ENCODE data around the gene SBSN.

SBSN gene

GRCh38 chr19:35561436-35561835 lies 33.3 kb upstream of the SBSN start:
- Histone ChIP-seq H3K27me3 (peaks cover 0 to 6% (median 0%) of the 10 kb centered on the region in 11 experiments; a peak in 4 of 22 replicates), H3K4me1 (peaks cover 14 to 24% (median 18%) of the 10 kb centered on the region in 10 experiments), H3K27ac (no peak overlapping the region), H3K36me3 (no peaks in the 10 kb centered on the region), H4K20me1 (peaks cover 0 to 17% (median 0%) of the 10 kb centered on the region in 11 experiments; a peak in 5 of 22 replicates), H3K4me3 (no peak overlapping the region), H3K4me2 (no peak overlapping the region), H3K9ac (no peak overlapping the region), H3K9me3 (replicated peaks in 1 of 11) (no peaks in the 10 kb centered on the region)
- TF ChIP-seq Cebpa-rat (IDR thresholded peaks at IDR 0.05), result no peak

- H3K36me3 ChIP-seq, result no peaks in the 10 kb centered on the region
- H3K27me3 ChIP-seq, result peaks cover 0 to 6% (median 0%) of the 10 kb centered on the region in 11 experiments; a peak in 4 of 22 replicates
These were observed 32.6 kb upstream of the SBSN start for GRCh38 chr19:35560677-35561076.

GRCh38 chr19:35560271-35560670 lies 32.2 kb upstream of the SBSN start:
- H4K20me1 ChIP-seq, result peaks cover 0 to 17% (median 0%) of the 10 kb centered on the region in 11 experiments; a peak in 5 of 22 replicates
- no peaks in the 10 kb centered on the region for H3K36me3 ChIP-seq
- H3K27ac ChIP-seq, result no peak overlapping the region
- no peak overlapping the region for H3K4me3 ChIP-seq
- TF ChIP-seq Cebpa-rat (IDR thresholded peaks at IDR 0.05), result no peak
- peaks cover 0 to 6% (median 0%) of the 10 kb centered on the region in 11 experiments; a peak in 4 of 22 replicates for H3K27me3 ChIP-seq
- H3K4me2 ChIP-seq, result no peak overlapping the region
- H3K9me3 ChIP-seq (replicated peaks in 1 of 11), result no peaks in the 10 kb centered on the region
- H3K9ac ChIP-seq, result no peak overlapping the region
- H3K4me1 ChIP-seq, result peaks cover 14 to 25% (median 19%) of the 10 kb centered on the region in 10 experiments

More at GRCh38 chr19:35560677-35561076, 32.6 kb upstream of the SBSN start:
- no peak overlapping the region for H3K4me3 ChIP-seq
- peaks cover 14 to 24% (median 19%) of the 10 kb centered on the region in 10 experiments for H3K4me1 ChIP-seq
- no peaks in the 10 kb centered on the region for H3K9me3 ChIP-seq (replicated peaks in 1 of 11)
- no peak for TF ChIP-seq Cebpa-rat (IDR thresholded peaks at IDR 0.05)
- no peak overlapping the region for H3K27ac ChIP-seq
- peaks cover 0 to 17% (median 0%) of the 10 kb centered on the region in 11 experiments; a peak in 5 of 22 replicates for H4K20me1 ChIP-seq
- H3K4me2 ChIP-seq, result no peak overlapping the region
- no peak overlapping the region for H3K9ac ChIP-seq

- TF ChIP-seq Cebpa-rat (IDR thresholded peaks at IDR 0.05), result no peak
- H3K4me1 ChIP-seq, result peaks cover 14 to 25% (median 19%) of the 10 kb centered on the region in 10 experiments
- no peak overlapping the region for H3K4me3 ChIP-seq
- no peaks in the 10 kb centered on the region for H3K9me3 ChIP-seq (replicated peaks in 1 of 11)
- H3K4me2 ChIP-seq, result peak overlapping the region in 6 of 11 experiments; percentile 57 to 82 (median 76); a peak in 6 of 22 replicates
- no peak overlapping the region for H3K9ac ChIP-seq
- H3K36me3 ChIP-seq, result no peaks in the 10 kb centered on the region
- H3K27ac ChIP-seq, result no peak overlapping the region
- peaks cover 0 to 6% (median 0%) of the 10 kb centered on the region in 11 experiments; a peak in 4 of 22 replicates for H3K27me3 ChIP-seq
- peaks cover 0 to 17% (median 0%) of the 10 kb centered on the region in 11 experiments; a peak in 5 of 22 replicates for H4K20me1 ChIP-seq
These were observed 31.7 kb upstream of the SBSN start for GRCh38 chr19:35559781-35560180.

- peaks cover 14 to 25% (median 19%) of the 10 kb centered on the region in 10 experiments for H3K4me1 ChIP-seq
- TF ChIP-seq Cebpa-rat (IDR thresholded peaks at IDR 0.05), result no peak
- H3K9me3 ChIP-seq (replicated peaks in 1 of 11), result no peaks in the 10 kb centered on the region
- peaks cover 0 to 17% (median 0%) of the 10 kb centered on the region in 11 experiments; a peak in 5 of 22 replicates for H4K20me1 ChIP-seq
- H3K27me3 ChIP-seq, result peaks cover 0 to 6% (median 0%) of the 10 kb centered on the region in 11 experiments; a peak in 4 of 22 replicates
- peak overlapping the region; percentile 57 to 84 (median 78) for H3K4me2 ChIP-seq
- no peak overlapping the region for H3K4me3 ChIP-seq
- no peak overlapping the region for H3K9ac ChIP-seq
- H3K27ac ChIP-seq, result no peak overlapping the region
- H3K36me3 ChIP-seq, result no peaks in the 10 kb centered on the region
These were observed 31.2 kb upstream of the SBSN start for GRCh38 chr19:35559281-35559659.

- Histone ChIP-seq H3K4me1 (peaks cover 14 to 25% (median 19%) of the 10 kb centered on the region in 10 experiments), H3K9me3 (replicated peaks in 1 of 11) (no peaks in the 10 kb centered on the region), H3K4me3 (peak overlapping the region in 3 of 10 experiments; percentile 31 to 58 (median 37); a peak in 4 of 20 replicates), H3K27ac (no peak overlapping the region), H3K36me3 (no peaks in the 10 kb centered on the region), H3K9ac (no peak overlapping the region), H4K20me1 (peaks cover 0 to 22% (median 0%) of the 10 kb centered on the region in 11 experiments; a peak in 6 of 22 replicates), H3K4me2 (peak overlapping the region; percentile 57 to 84 (median 78)), H3K27me3 (peaks cover 0 to 6% (median 0%) of the 10 kb centered on the region in 11 experiments; a peak in 4 of 22 replicates)
- no peak for TF ChIP-seq Cebpa-rat (IDR thresholded peaks at IDR 0.05)
These were observed 30.5 kb upstream of the SBSN start for GRCh38 chr19:35558400-35559280.

- Histone ChIP-seq H3K4me2 (peak overlapping the region; percentile 57 to 84 (median 78)), H3K36me3 (no peaks in the 10 kb centered on the region), H3K27me3 (peaks cover 0 to 6% (median 0%) of the 10 kb centered on the region in 11 experiments; a peak in 4 of 22 replicates), H3K4me1 (peaks cover 14 to 25% (median 19%) of the 10 kb centered on the region in 10 experiments), H3K4me3 (peak overlapping the region in 8 of 10 experiments; percentile 21 to 58 (median 36); a peak in 9 of 20 replicates), H3K9me3 (replicated peaks in 1 of 11) (no peaks in the 10 kb centered on the region), H4K20me1 (peaks cover 0 to 28% (median 0%) of the 10 kb centered on the region in 11 experiments; a peak in 6 of 22 replicates), H3K27ac (no peak overlapping the region), H3K9ac (no peak overlapping the region)
- TF ChIP-seq Cebpa-rat (IDR thresholded peaks at IDR 0.05), result no peak
These were observed 29.7 kb upstream of the SBSN start for GRCh38 chr19:35557539-35558399.

GRCh38 chr19:35556846-35557538 lies 28.9 kb upstream of the SBSN start:
- H3K36me3 ChIP-seq, result no peaks in the 10 kb centered on the region
- no peak overlapping the region for H3K27ac ChIP-seq
- H3K27me3 ChIP-seq, result peaks cover 0 to 6% (median 0%) of the 10 kb centered on the region in 11 experiments; a peak in 4 of 22 replicates
- TF ChIP-seq Cebpa-rat (IDR thresholded peaks at IDR 0.05), result no peak
- H3K4me2 ChIP-seq, result peak overlapping the region in 9 of 11 experiments; percentile 22 to 84 (median 66); a peak in 13 of 22 replicates
- H3K4me3 ChIP-seq, result no peak overlapping the region
- peaks cover 0 to 34% (median 0%) of the 10 kb centered on the region in 11 experiments; a peak in 6 of 22 replicates for H4K20me1 ChIP-seq
- H3K9me3 ChIP-seq (replicated peaks in 1 of 11), result no peaks in the 10 kb centered on the region
- H3K9ac ChIP-seq, result no peak overlapping the region
- peaks cover 14 to 25% (median 19%) of the 10 kb centered on the region in 10 experiments for H3K4me1 ChIP-seq
